ENCODE data around the gene AMOTL1. TPM values are rescaled to one million over a fixed set of nuclear protein-coding genes. Genes with fewer than 3 reads are reported as not detected.
A peak's percentile ranks its signal among the peaks of the same experiment; 100 is the strongest.

AMOTL1 gene
- total and polyA plus RNA-seq, 4 donors = 7.4 to 68.5 (median 27.3) TPM

DNA sequence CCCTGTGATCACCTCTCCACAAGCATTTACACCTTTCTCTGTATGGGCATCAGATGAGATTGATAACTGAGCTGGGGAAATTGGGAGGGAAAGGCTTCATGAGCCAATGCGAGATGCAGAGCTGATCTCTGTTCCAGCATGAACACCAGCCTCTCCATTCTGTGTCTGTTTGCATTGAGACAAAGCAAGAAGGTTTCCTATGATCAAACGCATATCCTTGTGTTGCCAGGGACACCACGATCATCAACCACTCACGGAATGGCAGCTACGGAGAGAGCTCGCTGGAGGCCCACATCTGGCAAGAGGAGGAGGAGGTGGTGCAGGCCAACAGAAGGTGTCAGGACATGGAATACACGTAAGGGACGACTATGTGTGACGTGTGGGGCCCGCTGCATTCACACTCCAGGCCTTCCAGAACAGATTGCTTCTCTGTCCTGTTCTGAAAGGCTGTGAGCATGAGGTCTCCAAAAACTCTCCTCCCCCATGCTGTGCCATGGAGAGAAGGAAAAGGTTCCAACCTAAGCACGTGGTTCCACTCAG lies 96.4 kb downstream of the AMOTL1 start:
- TF ChIP-seq CTCF (IDR thresholded peaks at IDR 0.05; ENCODE audit: control extremely low read depth, extremely low read depth) = no peak
- WGBS, 2 donors = 91 to 92% methylated on average over 11 of the region's 11 CpGs
- no peak for DNase-seq
- Histone ChIP-seq H3K27me3 (ENCODE audit: control insufficient read depth in 3 of 3, insufficient read depth in 3 of 3, low read length in 2 of 3) (no peaks in the 10 kb centered on the region), H3K4me1 (ENCODE audit: control insufficient read depth in 5 of 5, insufficient read depth in 5 of 5, low read length in 5 of 5) (no peaks in the 10 kb centered on the region), H3K9ac (ENCODE audit: insufficient read depth in 1 of 2, low read length in 2 of 2) (no peak overlapping the region), H3K27ac (ENCODE audit: low read depth in 1 of 2, low read length in 1 of 2) (no peak overlapping the region), H3K9me3 (ENCODE audit: control insufficient read depth in 4 of 4, insufficient read depth in 3 of 4, low read length in 3 of 4) (no peaks in the 10 kb centered on the region), H3K36me3 (ENCODE audit: control insufficient read depth in 4 of 4, insufficient read depth in 4 of 4, low read length in 4 of 4) (peaks cover 0 to 54% (median 45%) of the 10 kb centered on the region in 4 donors), H3K4me3 (no peak overlapping the region)
- no peak for ATAC-seq (ENCODE audit: insufficient read depth, low FRiP score)

DNA sequence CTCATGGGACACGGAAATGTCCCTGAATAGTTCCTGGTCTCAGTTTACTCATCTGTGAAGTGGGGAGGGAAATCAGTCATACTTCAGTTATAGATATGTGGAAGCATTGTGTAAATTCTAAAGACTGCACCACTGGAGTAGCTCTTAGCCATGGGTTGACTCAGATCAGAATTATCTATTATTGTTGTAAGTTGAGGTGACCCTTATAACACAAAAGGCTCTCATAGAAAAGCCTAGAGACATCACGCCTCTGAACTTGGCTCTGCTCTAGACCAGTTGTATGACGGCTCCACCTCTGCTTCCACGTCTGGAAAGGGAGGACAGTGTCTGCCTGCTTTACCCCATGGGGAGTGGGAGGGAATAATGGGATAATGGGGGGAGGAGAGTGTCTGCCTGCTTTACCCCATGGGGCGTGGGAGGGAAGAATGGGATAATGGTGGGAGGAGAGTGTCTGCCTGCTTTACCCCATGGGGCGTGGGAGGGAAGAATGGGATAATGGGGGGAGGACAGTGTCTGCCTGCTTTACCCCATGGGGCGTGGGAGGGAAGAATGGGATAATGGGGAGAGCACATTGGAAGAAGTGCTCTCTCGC lies 98.2 kb downstream of the AMOTL1 start:
- Histone ChIP-seq H3K9ac (ENCODE audit: insufficient read depth in 1 of 2, low read length in 2 of 2) (no peak overlapping the region), H3K9me3 (ENCODE audit: control insufficient read depth in 4 of 4, insufficient read depth in 3 of 4, low read length in 3 of 4) (no peaks in the 10 kb centered on the region), H3K27ac (ENCODE audit: low read depth in 1 of 2, low read length in 1 of 2) (no peak overlapping the region), H3K4me3 (no peak overlapping the region), H3K4me1 (ENCODE audit: control insufficient read depth in 5 of 5, insufficient read depth in 5 of 5, low read length in 5 of 5) (no peaks in the 10 kb centered on the region), H3K36me3 (ENCODE audit: control insufficient read depth in 4 of 4, insufficient read depth in 4 of 4, low read length in 4 of 4) (peaks cover 0 to 51% (median 46%) of the 10 kb centered on the region in 4 donors), H3K27me3 (ENCODE audit: control insufficient read depth in 3 of 3, insufficient read depth in 3 of 3, low read length in 2 of 3) (no peaks in the 10 kb centered on the region)
- no peak for DNase-seq
- no peak for TF ChIP-seq CTCF (IDR thresholded peaks at IDR 0.05; ENCODE audit: control extremely low read depth, extremely low read depth)
- no peak for ATAC-seq (ENCODE audit: insufficient read depth, low FRiP score)
- WGBS, 2 donors = 93 to 95% methylated on average over 8 of the region's 8 CpGs

GRCh38 chr11:94866936-94867795 lies 99.0 kb downstream of the AMOTL1 start:
- no peak for TF ChIP-seq CTCF (IDR thresholded peaks at IDR 0.05; ENCODE audit: control extremely low read depth, extremely low read depth)
- ATAC-seq (ENCODE audit: insufficient read depth, low FRiP score) = no peak

More at GRCh38 chr11:94866936-94867795, 99.0 kb downstream of the AMOTL1 start:
- Histone ChIP-seq H3K4me3 (no peak overlapping the region), H3K4me1 (ENCODE audit: control insufficient read depth in 5 of 5, insufficient read depth in 5 of 5, low read length in 5 of 5) (no peaks in the 10 kb centered on the region), H3K9me3 (ENCODE audit: control insufficient read depth in 4 of 4, insufficient read depth in 3 of 4, low read length in 3 of 4) (no peaks in the 10 kb centered on the region), H3K27me3 (ENCODE audit: control insufficient read depth in 3 of 3, insufficient read depth in 3 of 3, low read length in 2 of 3) (no peaks in the 10 kb centered on the region), H3K27ac (ENCODE audit: low read depth in 1 of 2, low read length in 1 of 2) (no peak overlapping the region), H3K9ac (ENCODE audit: insufficient read depth in 1 of 2, low read length in 2 of 2) (no peak overlapping the region), H3K36me3 (ENCODE audit: control insufficient read depth in 4 of 4, insufficient read depth in 4 of 4, low read length in 4 of 4) (peaks cover 0 to 54% (median 47%) of the 10 kb centered on the region in 4 donors)
- WGBS, 2 donors = 83 to 87% methylated on average over 9 of the region's 9 CpGs
- DNase-seq = peak in 1 of 3 donors; percentile 25
